ENCODE data around the gene STMN1.

GRCh38 chr1:25890239-25891034 is 15.8 kb downstream of the STMN1 start:
- TF ChIP-seq EGR1 (conservative IDR thresholded peaks at IDR 0.05) = no peak
- TF ChIP-seq SAFB (IDR thresholded peaks at IDR 0.05; ENCODE audit: borderline replicate concordance, low read depth, low read length) = no peak
- no peak for TF ChIP-seq ZNF431 (CRISPR knock-in tag; IDR thresholded peaks at IDR 0.05)
- TF ChIP-seq PHF21A (IDR thresholded peaks at IDR 0.05; ENCODE audit: borderline replicate concordance, low read depth) = no peak
- no peak for TF ChIP-seq CTCF (IDR thresholded peaks at IDR 0.05 in 2 of 3, conservative IDR thresholded peaks at IDR 0.05 in 1 of 3; ENCODE audit: insufficient read depth in 2 of 3, low read depth in 1 of 3, low read length in 3 of 3)
- TF ChIP-seq U2AF1 (optimal IDR thresholded peaks at IDR 0.05; ENCODE audit: low read depth, low read length) = no peak
- no peak for TF ChIP-seq SETDB1 (IDR thresholded peaks at IDR 0.05; ENCODE audit: low read length)
- TF ChIP-seq EZH2 (IDR thresholded peaks at IDR 0.05; ENCODE audit: borderline replicate concordance, low read depth, low read length) = no peak
